GM18505 (cell line): ENCODE results near the gene CSF3.

Source experiments
- ATAC-seq: cut with Tn5 transposase; IDR thresholded peaks from one replicate; pipeline ENCODE4 v1.9.1; 2021; ENCODE audit not compliant: unreplicated experiment
- POLR2A ChIP-seq: IDR thresholded peaks from 4 replicates; pipeline ENCODE4 v1.6.1; 2011; ENCODE audit warnings: borderline replicate concordance; ENCODE audit not compliant: insufficient read depth, insufficient read length; ENCODE audit errors: extremely low read depth

CSF3 gene

DNA sequence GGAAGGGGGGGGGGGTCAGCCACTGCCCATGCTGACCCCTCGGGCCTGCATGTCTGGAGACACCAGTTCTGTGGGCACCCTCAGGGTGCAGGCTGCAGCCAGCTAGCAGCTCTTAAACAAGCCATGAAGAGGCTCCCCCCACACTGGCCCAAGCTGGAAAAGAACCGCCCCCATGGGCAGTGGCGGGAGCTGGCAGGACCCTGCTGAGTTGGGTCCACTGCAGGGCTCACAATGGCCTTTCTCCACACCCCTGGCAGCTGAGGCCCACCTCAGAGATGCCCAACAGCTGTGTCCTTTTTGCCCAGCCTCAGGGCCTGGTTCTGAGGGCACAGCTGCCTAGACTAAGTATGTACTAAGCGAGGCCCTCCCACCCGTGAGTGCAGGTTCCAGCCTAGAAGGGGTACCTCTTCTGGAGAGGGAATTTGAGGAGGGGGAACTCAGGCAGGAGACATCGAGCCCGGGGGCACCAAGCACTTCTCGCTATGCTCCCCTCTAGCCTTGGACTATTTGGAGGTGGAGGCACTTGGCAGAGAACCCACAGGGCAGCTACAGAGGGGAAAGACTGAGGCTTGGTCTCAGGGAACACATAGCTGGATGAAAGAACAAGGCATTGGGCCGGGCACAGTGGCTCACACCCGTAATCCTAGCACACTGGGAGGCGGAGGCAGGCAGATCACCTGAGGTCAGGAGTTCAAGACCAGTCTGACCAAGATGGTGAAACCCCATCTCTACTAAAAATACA lies 50.7 kb downstream of the CSF3 start:
- ATAC-seq: no peak
- no peak for TF ChIP-seq POLR2A
